Natural killer cell (primary cell): Measurements from ENCODE around the gene CSTB. TPM values are rescaled to one million over a fixed set of nuclear protein-coding genes. Genes with fewer than 3 reads are reported as not detected.

Experiments used
- ATAC-seq, 3 donors: fragments of 150-1000 bp in 2 of 3; fragments of 200-7000 bp in 1 of 3; cut with Tn5 transposase; 1 replicate in 1 of 3; 2 replicates in 2 of 3; pipeline ENCODE4 v1.10.0; 2021; ENCODE audit warnings: mild to moderate bottlenecking in 2 of 3, moderate library complexity in 2 of 3
- DNase-seq, 2 donors: peaks; one replicate each; pipeline versions ENCODE4 v3.0.0 to v3.0.0-alpha.2; 2013 to 2021; ENCODE audit warnings: mixed read lengths in 1 of 2
- H3K27ac ChIP-seq: one replicate; pipeline ENCODE4 v1.5.1; 2013; ENCODE audit warnings: mild to moderate bottlenecking, low read length
- H3K27me3 ChIP-seq: one replicate; pipeline ENCODE4 v1.6.1; 2013; ENCODE audit warnings: low read length; ENCODE audit not compliant: control insufficient read depth, insufficient read depth
- H3K36me3 ChIP-seq: one replicate; pipeline ENCODE4 v1.6.1; 2013; ENCODE audit warnings: low read length; ENCODE audit not compliant: control insufficient read depth, insufficient read depth
- H3K4me1 ChIP-seq: one replicate; pipeline ENCODE4 v1.6.1; 2013; ENCODE audit warnings: low read length; ENCODE audit not compliant: control insufficient read depth, insufficient read depth
- H3K4me3 ChIP-seq: one replicate; pipeline ENCODE4 v1.5.1; 2013; ENCODE audit warnings: low read length
- H3K9me3 ChIP-seq: one replicate; pipeline ENCODE4 v1.6.1; 2013; ENCODE audit warnings: low read length; ENCODE audit not compliant: control insufficient read depth, insufficient read depth
- H3K27ac Mint-ChIP-seq, 2 donors: one replicate each; pipeline ENCODE4 v1.8.0; 2022; ENCODE audit warnings: mild to moderate bottlenecking in 2 of 2, mixed read lengths in 2 of 2, moderate library complexity in 1 of 2
- H3K27me3 Mint-ChIP-seq, 2 donors: one replicate each; pipeline ENCODE4 v1.8.0; 2022; ENCODE audit warnings: low read depth in 2 of 2, mixed read lengths in 2 of 2
- H3K36me3 Mint-ChIP-seq: one replicate; pipeline ENCODE4 v1.8.0; 2022; ENCODE audit warnings: mixed read lengths
- H3K4me1 Mint-ChIP-seq, 2 donors: one replicate each; pipeline ENCODE4 v1.8.0; 2022; ENCODE audit warnings: mixed read lengths in 2 of 2
- H3K4me3 Mint-ChIP-seq: one replicate; pipeline ENCODE4 v1.8.0; 2022; ENCODE audit warnings: mild to moderate bottlenecking, moderate library complexity, mixed read lengths
- H3K9me3 Mint-ChIP-seq, 2 donors: one replicate each; pipeline ENCODE4 v1.8.0; 2022; ENCODE audit warnings: mixed read lengths in 2 of 2
- CTCF ChIP-seq: fragments of 200-600 bp; IDR thresholded peaks from one replicate; pipeline ENCODE4 v1.8.0; 2022; ENCODE audit warnings: antibody characterized with exemption
- WGBS: methylation state at CpG from one replicate; pipeline ENCODE4 v1.1.7; 2013; ENCODE audit warnings: missing lambda C conversion rate; ENCODE audit not compliant: insufficient coverage; 5-methylcytosine and 5-hydroxymethylcytosine counted together
- intact Hi-C: fragments of 100-400 bp; cut with micrococcal nuclease; formaldehyde crosslinking; loops from one replicate; pipeline ENCODE4 v1.14.2; 2022
- total RNA-seq, 4 donors: library from RNA; stranded (reverse); fragments of 120-200 nt in 1 of 4; gene quantifications; one replicate each; pipeline versions ENCODE4 v1.2.3 to v1.2.4, GENCODE V29; 2013 to 2022

The CSTB gene
- total RNA-seq, 3 donors from 2014 or later (not counting 1 experiment from before 2014, with no cell fraction given), result 18.5 to 23.1 (median 22.7) TPM

GRCh38 chr21:43786300-43786806 lies 10.2 kb upstream of the CSTB start:
- H3K9me3 ChIP-seq, result no peaks in the 10 kb centered on the region
- H3K4me1 Mint-ChIP-seq, result peaks cover 6 to 12% of the 10 kb centered on the region in 2 donors
- no peak overlapping the region for H3K27ac ChIP-seq
- H3K4me3 ChIP-seq, result no peak overlapping the region
- no peaks in the 10 kb centered on the region for H3K36me3 Mint-ChIP-seq
- TF ChIP-seq CTCF, result no peak
- ATAC-seq, result no peak
- 86% methylated on average over 18 of the region's 18 CpGs for WGBS
- no peaks in the 10 kb centered on the region for H3K36me3 ChIP-seq
- no peak overlapping the region for H3K27ac Mint-ChIP-seq
- no peak for DNase-seq
- intact Hi-C loops, result no loop called here
- no peak overlapping the region for H3K4me3 Mint-ChIP-seq
- H3K27me3 Mint-ChIP-seq, result no peaks in the 10 kb centered on the region
- no peaks in the 10 kb centered on the region for H3K9me3 Mint-ChIP-seq
- peaks cover 19% of the 10 kb centered on the region for H3K4me1 ChIP-seq
- H3K27me3 ChIP-seq, result no peaks in the 10 kb centered on the region

GRCh38 chr21:43785134-43785533 lies 9.0 kb upstream of the CSTB start:
- ATAC-seq, result no peak
- Histone ChIP-seq H3K4me1 (peaks cover 10% of the 10 kb centered on the region), H3K27me3 (no peaks in the 10 kb centered on the region), H3K27ac (no peak overlapping the region), H3K4me3 (no peak overlapping the region), H3K36me3 (no peaks in the 10 kb centered on the region), H3K9me3 (no peaks in the 10 kb centered on the region)
- WGBS, result 94% methylated on average over 2 of the region's 3 CpGs
- no peak for DNase-seq
- no peak for TF ChIP-seq CTCF
- intact Hi-C loops, result no loop called here
- no peak overlapping the region for H3K27ac Mint-ChIP-seq
- H3K4me3 Mint-ChIP-seq, result no peak overlapping the region
- no peaks in the 10 kb centered on the region for H3K9me3 Mint-ChIP-seq
- H3K36me3 Mint-ChIP-seq, result no peaks in the 10 kb centered on the region
- no peaks in the 10 kb centered on the region for H3K27me3 Mint-ChIP-seq
- H3K4me1 Mint-ChIP-seq, result peaks cover 3 to 4% of the 10 kb centered on the region in 2 donors

GRCh38 chr21:43783098-43783700 lies 7.1 kb upstream of the CSTB start:
- H3K27ac ChIP-seq, result no peak overlapping the region
- H3K4me3 ChIP-seq, result no peak overlapping the region
- Mint-ChIP-seq H3K27ac (no peak overlapping the region), H3K4me3 (no peak overlapping the region), H3K27me3 (no peaks in the 10 kb centered on the region), H3K9me3 (no peaks in the 10 kb centered on the region), H3K36me3 (no peaks in the 10 kb centered on the region), H3K4me1 (peaks cover 10 to 12% of the 10 kb centered on the region in 2 donors)
- no peaks in the 10 kb centered on the region for H3K9me3 ChIP-seq
- TF ChIP-seq CTCF, result no peak
- 74% methylated on average over 17 of the region's 17 CpGs for WGBS
- no peaks in the 10 kb centered on the region for H3K27me3 ChIP-seq
- H3K36me3 ChIP-seq, result no peaks in the 10 kb centered on the region
- ATAC-seq (no peak), DNase-seq (no peak)
- intact Hi-C loops, result no loop called here
- peaks cover 6% of the 10 kb centered on the region for H3K4me1 ChIP-seq
